Measurements from ENCODE around the gene IDS.
"Not testable (repeated sequence)": the region's sequence is repeated elsewhere in the genome, so short reads cannot be mapped to it uniquely, and the experiment has no call there.

DNA sequence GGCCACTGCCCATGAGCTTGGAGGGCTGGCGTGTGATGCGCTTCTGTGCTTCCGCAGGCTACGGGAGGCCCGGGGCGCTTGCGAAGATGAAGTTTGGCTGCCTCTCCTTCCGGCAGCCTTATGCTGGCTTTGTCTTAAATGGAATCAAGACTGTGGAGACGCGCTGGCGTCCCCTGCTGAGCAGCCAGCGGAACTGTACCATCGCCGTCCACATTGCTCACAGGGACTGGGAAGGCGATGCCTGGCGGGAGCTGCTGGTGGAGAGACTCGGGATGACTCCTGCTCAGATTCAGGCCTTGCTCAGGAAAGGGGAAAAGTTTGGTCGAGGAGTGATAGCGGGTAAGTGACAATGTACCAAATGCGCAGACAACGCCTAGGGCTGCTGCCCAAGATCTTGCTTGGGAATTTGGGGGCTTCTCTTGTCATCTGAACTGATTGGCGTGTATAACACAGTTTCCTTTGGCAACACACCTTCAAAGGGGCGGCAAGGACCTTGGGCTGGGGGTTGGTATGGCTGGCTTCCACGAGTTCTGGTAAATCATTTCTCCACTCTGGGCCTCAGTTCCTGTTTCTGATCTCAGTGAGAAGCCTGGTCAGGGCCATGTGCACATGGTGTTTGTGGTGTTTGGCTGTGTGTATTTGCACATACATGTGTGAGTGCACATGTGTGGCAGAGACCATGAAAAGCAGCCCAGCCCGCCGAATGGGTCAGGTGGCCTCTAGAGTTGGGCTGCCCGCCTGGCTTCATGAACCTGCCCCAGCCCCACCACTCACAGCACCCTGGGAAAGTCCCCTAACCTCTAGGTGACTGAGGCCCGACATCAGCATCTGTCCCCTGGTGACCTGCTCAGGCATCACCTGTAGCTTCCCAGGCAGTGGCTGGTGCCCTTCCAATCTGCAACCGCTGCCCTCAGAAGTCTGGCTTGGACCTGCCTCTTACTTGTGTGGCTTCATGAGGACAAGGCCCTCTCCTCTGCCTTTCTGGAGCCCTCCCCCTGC, 40.7 kb upstream of the IDS start:
- TF ChIP-seq, protein P1, sequence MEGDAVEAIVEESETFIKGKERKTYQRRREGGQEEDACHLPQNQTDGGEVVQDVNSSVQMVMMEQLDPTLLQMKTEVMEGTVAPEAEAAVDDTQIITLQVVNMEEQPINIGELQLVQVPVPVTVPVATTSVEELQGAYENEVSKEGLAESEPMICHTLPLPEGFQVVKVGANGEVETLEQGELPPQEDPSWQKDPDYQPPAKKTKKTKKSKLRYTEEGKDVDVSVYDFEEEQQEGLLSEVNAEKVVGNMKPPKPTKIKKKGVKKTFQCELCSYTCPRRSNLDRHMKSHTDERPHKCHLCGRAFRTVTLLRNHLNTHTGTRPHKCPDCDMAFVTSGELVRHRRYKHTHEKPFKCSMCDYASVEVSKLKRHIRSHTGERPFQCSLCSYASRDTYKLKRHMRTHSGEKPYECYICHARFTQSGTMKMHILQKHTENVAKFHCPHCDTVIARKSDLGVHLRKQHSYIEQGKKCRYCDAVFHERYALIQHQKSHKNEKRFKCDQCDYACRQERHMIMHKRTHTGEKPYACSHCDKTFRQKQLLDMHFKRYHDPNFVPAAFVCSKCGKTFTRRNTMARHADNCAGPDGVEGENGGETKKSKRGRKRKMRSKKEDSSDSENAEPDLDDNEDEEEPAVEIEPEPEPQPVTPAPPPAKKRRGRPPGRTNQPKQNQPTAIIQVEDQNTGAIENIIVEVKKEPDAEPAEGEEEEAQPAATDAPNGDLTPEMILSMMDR (IDR thresholded peaks at IDR 0.05; ENCODE audit: low read length), result not testable (repeated sequence)
- TF ChIP-seq EZH2 (optimal IDR thresholded peaks at IDR 0.05; ENCODE audit: low read depth, low read length), result not testable (repeated sequence)
